Measurements from ENCODE around the gene JMJD1C.
"Not testable (repeated sequence)": the region's sequence is repeated elsewhere in the genome, so short reads cannot be mapped to it uniquely, and the experiment has no call there.

Gene JMJD1C

GRCh38 chr10:63169624-63170023, 296.2 kb downstream of the JMJD1C start:
- DNase-seq (ENCODE audit: low spot score): no peak

- no peak for DNase-seq (ENCODE audit: low spot score)
Measured at GRCh38 chr10:63168821-63169462, 296.8 kb downstream of the JMJD1C start.

GRCh38 chr10:63166742-63167258, 299.0 kb downstream of the JMJD1C start:
- DNase-seq (ENCODE audit: low spot score): peak; percentile 63

- DNase-seq (ENCODE audit: low spot score): no peak
Measured at GRCh38 chr10:63165249-63165648, 300.5 kb downstream of the JMJD1C start.

- DNase-seq (ENCODE audit: low spot score): no peak
Measured at GRCh38 chr10:63164166-63164623, 301.6 kb downstream of the JMJD1C start.

GRCh38 chr10:63161592-63161991, 304.2 kb downstream of the JMJD1C start:
- no peak for DNase-seq (ENCODE audit: low spot score)

GRCh38 chr10:63157845-63158624, 307.7 kb downstream of the JMJD1C start:
- DNase-seq (ENCODE audit: low spot score): peak; percentile 77

GRCh38 chr10:63156236-63156635, 309.5 kb downstream of the JMJD1C start:
- peak; percentile 11 for DNase-seq (ENCODE audit: low spot score)

- no peak for DNase-seq (ENCODE audit: low spot score)
Measured at GRCh38 chr10:63155388-63156020, 310.3 kb downstream of the JMJD1C start.

- no peak for DNase-seq (ENCODE audit: low spot score)
Measured at GRCh38 chr10:63154546-63155387, 311.0 kb downstream of the JMJD1C start.

- not testable (repeated sequence) for DNase-seq (ENCODE audit: low spot score)
Measured at GRCh38 chr10:63153868-63154545, 311.8 kb downstream of the JMJD1C start.

GRCh38 chr10:63150745-63151144, 315.0 kb downstream of the JMJD1C start:
- no peak for DNase-seq (ENCODE audit: low spot score)

- DNase-seq (ENCODE audit: low spot score): no peak
Measured at GRCh38 chr10:63146503-63146902, 319.3 kb downstream of the JMJD1C start.

- DNase-seq (ENCODE audit: low spot score): peak; percentile 17
Measured at GRCh38 chr10:63145782-63146181, 320.0 kb downstream of the JMJD1C start.

- DNase-seq (ENCODE audit: low spot score): no peak
Measured at GRCh38 chr10:63143987-63144386, 321.8 kb downstream of the JMJD1C start.

GRCh38 chr10:63142136-63142535, 323.6 kb downstream of the JMJD1C start:
- DNase-seq (ENCODE audit: low spot score): no peak

GRCh38 chr10:63140077-63140476, 325.7 kb downstream of the JMJD1C start:
- DNase-seq (ENCODE audit: low spot score): no peak

GRCh38 chr10:63137306-63137705, 328.5 kb downstream of the JMJD1C start:
- DNase-seq (ENCODE audit: low spot score): peak; percentile 47

GRCh38 chr10:63133821-63134557, 331.8 kb downstream of the JMJD1C start:
- peak; percentile 31 for DNase-seq (ENCODE audit: low spot score)

- peak; percentile 96 for DNase-seq (ENCODE audit: low spot score)
Measured at GRCh38 chr10:63133056-63133820, 332.5 kb downstream of the JMJD1C start, which contains the start of gene NRBF2. TSS of gene NRBF2 (plus strand) at chr10:63133328. CDS start at chr10:63133471, 143 bp downstream.
